ENCODE results near the gene RABGGTA.

Gene RABGGTA

DNA sequence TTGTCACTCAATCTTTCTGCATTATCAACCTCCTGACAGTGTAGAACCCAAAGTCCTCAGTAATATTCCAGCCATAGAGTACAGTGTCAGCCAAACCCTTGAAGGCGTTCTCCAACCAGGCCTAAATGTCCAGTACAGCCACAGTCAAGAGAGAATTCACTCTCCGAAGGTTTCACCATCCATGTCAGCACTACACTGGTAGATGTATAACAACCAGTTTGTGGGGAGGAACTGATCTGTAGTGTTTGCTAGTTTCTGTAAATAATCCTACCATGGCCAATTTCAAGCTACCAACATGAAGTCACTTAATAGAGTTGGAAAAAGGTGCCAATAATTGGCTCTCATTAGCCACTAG lies 55.1 kb downstream of the RABGGTA start:
- Histone ChIP-seq H2AFZ (ENCODE audit: low read depth) (no peak overlapping the region), H3K4me2 (no peak overlapping the region), H4K20me1 (ENCODE audit: insufficient read depth) (no peaks in the 10 kb centered on the region), H3K9ac (no peak overlapping the region), H3K4me1 (ENCODE audit: low read depth, poor library complexity, severe bottlenecking) (peaks cover 22% of the 10 kb centered on the region), H3K36me3 (ENCODE audit: insufficient read depth) (no peaks in the 10 kb centered on the region), H3K27me3 (ENCODE audit: insufficient read depth, low read depth) (no peaks in the 10 kb centered on the region), H3K4me3 (IDR thresholded peaks at IDR 0.05; ENCODE audit: insufficient read depth, low read depth, low read length) (no peak overlapping the region), H3K27ac (peak overlapping the region; percentile 58; the same call in 1 of the 2 replicates), H3K79me2 (ENCODE audit: insufficient read depth, low read depth) (peaks cover 9% of the 10 kb centered on the region; the same call in 1 of the 2 replicates)
- TF ChIP-seq, protein P1, sequence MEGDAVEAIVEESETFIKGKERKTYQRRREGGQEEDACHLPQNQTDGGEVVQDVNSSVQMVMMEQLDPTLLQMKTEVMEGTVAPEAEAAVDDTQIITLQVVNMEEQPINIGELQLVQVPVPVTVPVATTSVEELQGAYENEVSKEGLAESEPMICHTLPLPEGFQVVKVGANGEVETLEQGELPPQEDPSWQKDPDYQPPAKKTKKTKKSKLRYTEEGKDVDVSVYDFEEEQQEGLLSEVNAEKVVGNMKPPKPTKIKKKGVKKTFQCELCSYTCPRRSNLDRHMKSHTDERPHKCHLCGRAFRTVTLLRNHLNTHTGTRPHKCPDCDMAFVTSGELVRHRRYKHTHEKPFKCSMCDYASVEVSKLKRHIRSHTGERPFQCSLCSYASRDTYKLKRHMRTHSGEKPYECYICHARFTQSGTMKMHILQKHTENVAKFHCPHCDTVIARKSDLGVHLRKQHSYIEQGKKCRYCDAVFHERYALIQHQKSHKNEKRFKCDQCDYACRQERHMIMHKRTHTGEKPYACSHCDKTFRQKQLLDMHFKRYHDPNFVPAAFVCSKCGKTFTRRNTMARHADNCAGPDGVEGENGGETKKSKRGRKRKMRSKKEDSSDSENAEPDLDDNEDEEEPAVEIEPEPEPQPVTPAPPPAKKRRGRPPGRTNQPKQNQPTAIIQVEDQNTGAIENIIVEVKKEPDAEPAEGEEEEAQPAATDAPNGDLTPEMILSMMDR (conservative IDR thresholded peaks at IDR 0.05; ENCODE audit: low read depth, low read length) = no peak

All from KMS-11 (cell line).